ENCODE results near the gene LRRN4. TPM values are rescaled to one million over a fixed set of nuclear protein-coding genes. Genes with fewer than 3 reads are reported as not detected.
A peak's percentile ranks its signal among the peaks of the same experiment; 100 is the strongest.
"Not testable (repeated sequence)": the region's sequence is repeated elsewhere in the genome, so short reads cannot be mapped to it uniquely, and the experiment has no call there.

The LRRN4 gene
- total and polyA plus RNA-seq, 2 donors, result 0.02 to 0.05 TPM

DNA sequence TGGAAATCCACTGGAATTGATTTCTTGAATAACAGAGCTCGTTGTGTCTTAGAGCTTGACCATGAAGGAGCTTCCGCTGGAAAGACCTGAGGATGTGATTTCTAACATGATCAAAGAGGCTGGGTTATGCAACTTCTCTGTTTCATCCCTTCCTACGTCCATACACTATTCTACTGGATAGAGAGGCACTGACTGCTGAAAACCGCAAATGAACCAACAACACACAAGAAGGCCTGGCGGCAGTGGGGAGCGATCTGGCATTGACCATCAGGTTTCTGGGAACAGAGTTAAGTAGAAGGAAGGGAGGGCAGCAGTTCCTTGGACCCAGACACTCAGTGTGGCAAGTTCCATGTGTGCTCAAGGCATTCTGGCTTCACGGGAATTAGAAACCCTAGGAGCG lies 13.3 kb downstream of the LRRN4 start:
- WGBS, result 97% methylated on average over 8 of the region's 8 CpGs
- DNase-seq (ENCODE audit: low read depth in 6 of 9, low spot score in 9 of 9), result no peak
- no peaks in the 10 kb centered on the region for H3K9me3 ChIP-seq (ENCODE audit: control insufficient read depth in 2 of 2, insufficient read depth in 1 of 2, low read length in 1 of 2)
- H3K27ac ChIP-seq (ENCODE audit: low read depth in 1 of 2, low read length in 1 of 2), result no peak overlapping the region
- no peak overlapping the region for H3K4me3 ChIP-seq (ENCODE audit: low read length in 2 of 2)
- peaks cover 31 to 32% of the 10 kb centered on the region in 2 donors for H3K36me3 ChIP-seq (ENCODE audit: control insufficient read depth in 2 of 2, insufficient read depth in 2 of 2, low read length in 1 of 2)
- H3K4me1 ChIP-seq (ENCODE audit: control insufficient read depth in 2 of 2, insufficient read depth in 2 of 2, low read length in 2 of 2), result no peaks in the 10 kb centered on the region
- H3K27me3 ChIP-seq (ENCODE audit: control insufficient read depth in 2 of 2, insufficient read depth in 1 of 2, low read length in 1 of 2), result no peaks in the 10 kb centered on the region

DNA sequence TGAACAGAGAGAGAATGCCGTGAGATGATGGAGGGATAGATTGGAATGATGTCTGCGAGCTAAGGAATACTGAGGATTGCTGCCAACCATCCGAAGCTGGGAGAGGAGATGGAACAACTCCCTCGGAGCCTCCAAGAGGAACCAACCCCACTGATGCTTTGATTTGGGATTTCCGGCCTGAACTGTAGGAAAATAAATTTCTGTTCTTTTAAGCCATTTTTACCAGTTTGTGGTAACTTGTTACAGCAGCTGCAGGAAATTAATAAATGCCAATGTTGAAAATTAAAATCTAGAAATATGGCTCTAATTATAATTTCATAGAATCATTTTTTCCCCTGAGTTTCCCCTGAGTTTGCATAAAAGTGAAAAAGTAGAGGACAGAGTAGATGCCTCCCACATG lies 14.1 kb downstream of the LRRN4 start:
- H3K36me3 ChIP-seq (ENCODE audit: control insufficient read depth in 2 of 2, insufficient read depth in 2 of 2, low read length in 1 of 2), result peaks cover 33 to 36% of the 10 kb centered on the region in 2 donors
- no peak overlapping the region for H3K27ac ChIP-seq (ENCODE audit: low read depth in 1 of 2, low read length in 1 of 2)
- no peak overlapping the region for H3K4me3 ChIP-seq (ENCODE audit: low read length in 2 of 2)
- no peak for DNase-seq (ENCODE audit: low read depth in 6 of 9, low spot score in 9 of 9)
- no peaks in the 10 kb centered on the region for H3K4me1 ChIP-seq (ENCODE audit: control insufficient read depth in 2 of 2, insufficient read depth in 2 of 2, low read length in 2 of 2)
- no peaks in the 10 kb centered on the region for H3K27me3 ChIP-seq (ENCODE audit: control insufficient read depth in 2 of 2, insufficient read depth in 1 of 2, low read length in 1 of 2)
- H3K9me3 ChIP-seq (ENCODE audit: control insufficient read depth in 2 of 2, insufficient read depth in 1 of 2, low read length in 1 of 2), result no peaks in the 10 kb centered on the region
- WGBS, result 99% methylated on average over 5 of the region's 5 CpGs

DNA sequence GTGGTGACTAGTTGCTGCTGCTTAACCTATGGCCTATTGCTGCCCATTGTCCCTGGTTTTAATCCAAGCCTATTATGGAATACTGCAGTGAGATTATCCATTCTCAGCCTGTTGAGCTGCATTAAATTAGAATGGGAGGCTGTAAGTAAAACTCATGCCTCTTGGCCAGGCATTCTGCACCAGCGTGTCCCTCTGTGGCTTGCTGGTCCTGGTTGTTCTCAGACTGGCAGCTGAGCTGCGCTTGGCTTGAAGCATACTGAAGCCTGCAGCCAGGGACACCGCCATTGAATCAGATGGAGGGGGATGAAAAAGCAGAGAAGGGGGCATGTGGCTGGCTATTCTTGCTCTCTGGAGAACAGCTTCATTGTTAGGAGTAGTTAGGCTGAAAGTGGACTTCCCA lies 15.6 kb downstream of the LRRN4 start:
- Histone ChIP-seq H3K27ac (ENCODE audit: low read depth in 1 of 2, low read length in 1 of 2) (no peak overlapping the region), H3K4me3 (ENCODE audit: low read length in 2 of 2) (no peak overlapping the region), H3K36me3 (ENCODE audit: control insufficient read depth in 2 of 2, insufficient read depth in 2 of 2, low read length in 1 of 2) (peaks cover 41 to 49% of the 10 kb centered on the region in 2 donors), H3K27me3 (ENCODE audit: control insufficient read depth in 2 of 2, insufficient read depth in 1 of 2, low read length in 1 of 2) (no peaks in the 10 kb centered on the region), H3K9me3 (ENCODE audit: control insufficient read depth in 2 of 2, insufficient read depth in 1 of 2, low read length in 1 of 2) (no peaks in the 10 kb centered on the region), H3K4me1 (ENCODE audit: control insufficient read depth in 2 of 2, insufficient read depth in 2 of 2, low read length in 2 of 2) (no peaks in the 10 kb centered on the region)
- no peak for DNase-seq (ENCODE audit: low read depth in 6 of 9, low spot score in 9 of 9)
- WGBS, result 99% methylated on average over 3 of the region's 3 CpGs

DNA sequence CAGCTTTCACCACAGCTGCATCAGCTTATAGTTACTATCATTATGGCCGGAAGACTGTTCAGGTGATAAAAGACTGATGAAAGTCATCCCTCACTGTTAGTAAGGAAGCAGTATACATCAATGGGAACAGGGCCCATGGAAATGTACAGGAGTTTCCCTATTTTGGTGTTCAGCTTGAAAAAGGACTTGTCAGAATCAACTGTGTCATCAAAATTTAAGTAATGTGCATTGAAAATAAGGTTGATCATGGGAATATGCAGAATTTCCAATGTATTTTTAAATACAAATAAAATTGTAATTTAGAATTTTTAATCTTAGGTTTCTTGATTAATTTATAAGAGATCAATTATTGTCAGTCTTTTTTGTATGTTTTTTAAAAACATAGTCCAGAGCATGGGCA lies 16.8 kb downstream of the LRRN4 start:
- H3K4me1 ChIP-seq (ENCODE audit: control insufficient read depth in 2 of 2, insufficient read depth in 2 of 2, low read length in 2 of 2), result no peaks in the 10 kb centered on the region
- H3K27ac ChIP-seq (ENCODE audit: low read depth in 1 of 2, low read length in 1 of 2), result no peak overlapping the region
- no peaks in the 10 kb centered on the region for H3K9me3 ChIP-seq (ENCODE audit: control insufficient read depth in 2 of 2, insufficient read depth in 1 of 2, low read length in 1 of 2)
- WGBS, result 99% methylated on average over 1 of the region's 1 CpG
- H3K4me3 ChIP-seq (ENCODE audit: low read length in 2 of 2), result no peak overlapping the region
- no peaks in the 10 kb centered on the region for H3K27me3 ChIP-seq (ENCODE audit: control insufficient read depth in 2 of 2, insufficient read depth in 1 of 2, low read length in 1 of 2)
- H3K36me3 ChIP-seq (ENCODE audit: control insufficient read depth in 2 of 2, insufficient read depth in 2 of 2, low read length in 1 of 2), result peaks cover 39 to 54% of the 10 kb centered on the region in 2 donors
- DNase-seq (ENCODE audit: low read depth in 6 of 9, low spot score in 9 of 9), result no peak

DNA sequence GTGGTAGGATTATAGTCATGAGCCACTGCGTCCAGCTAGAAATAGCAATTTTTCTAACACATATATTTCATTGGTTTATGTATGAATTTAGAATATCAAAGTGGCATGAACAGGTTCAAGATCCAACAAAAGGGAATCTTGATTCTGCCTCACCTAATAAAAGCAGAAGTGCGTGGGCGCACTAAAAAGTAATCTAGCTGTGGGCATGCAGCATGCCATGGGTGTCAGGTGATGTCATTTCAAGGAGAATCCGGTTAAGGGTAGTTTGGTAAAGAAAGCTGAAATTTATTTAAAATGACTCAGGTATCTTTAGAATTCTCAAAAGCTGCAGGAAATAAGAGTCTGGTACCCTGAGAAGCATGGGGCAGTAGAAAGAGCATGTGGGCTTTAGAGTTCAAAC lies 17.6 kb downstream of the LRRN4 start:
- Histone ChIP-seq H3K4me1 (ENCODE audit: control insufficient read depth in 2 of 2, insufficient read depth in 2 of 2, low read length in 2 of 2) (no peaks in the 10 kb centered on the region), H3K9me3 (ENCODE audit: control insufficient read depth in 2 of 2, insufficient read depth in 1 of 2, low read length in 1 of 2) (no peaks in the 10 kb centered on the region), H3K4me3 (ENCODE audit: low read length in 2 of 2) (no peak overlapping the region), H3K27ac (ENCODE audit: low read depth in 1 of 2, low read length in 1 of 2) (no peak overlapping the region), H3K27me3 (ENCODE audit: control insufficient read depth in 2 of 2, insufficient read depth in 1 of 2, low read length in 1 of 2) (no peaks in the 10 kb centered on the region), H3K36me3 (ENCODE audit: control insufficient read depth in 2 of 2, insufficient read depth in 2 of 2, low read length in 1 of 2) (peaks cover 32 to 54% of the 10 kb centered on the region in 2 donors)
- WGBS, result 97% methylated on average over 4 of the region's 4 CpGs
- DNase-seq (ENCODE audit: low read depth in 6 of 9, low spot score in 9 of 9), result no peak

DNA sequence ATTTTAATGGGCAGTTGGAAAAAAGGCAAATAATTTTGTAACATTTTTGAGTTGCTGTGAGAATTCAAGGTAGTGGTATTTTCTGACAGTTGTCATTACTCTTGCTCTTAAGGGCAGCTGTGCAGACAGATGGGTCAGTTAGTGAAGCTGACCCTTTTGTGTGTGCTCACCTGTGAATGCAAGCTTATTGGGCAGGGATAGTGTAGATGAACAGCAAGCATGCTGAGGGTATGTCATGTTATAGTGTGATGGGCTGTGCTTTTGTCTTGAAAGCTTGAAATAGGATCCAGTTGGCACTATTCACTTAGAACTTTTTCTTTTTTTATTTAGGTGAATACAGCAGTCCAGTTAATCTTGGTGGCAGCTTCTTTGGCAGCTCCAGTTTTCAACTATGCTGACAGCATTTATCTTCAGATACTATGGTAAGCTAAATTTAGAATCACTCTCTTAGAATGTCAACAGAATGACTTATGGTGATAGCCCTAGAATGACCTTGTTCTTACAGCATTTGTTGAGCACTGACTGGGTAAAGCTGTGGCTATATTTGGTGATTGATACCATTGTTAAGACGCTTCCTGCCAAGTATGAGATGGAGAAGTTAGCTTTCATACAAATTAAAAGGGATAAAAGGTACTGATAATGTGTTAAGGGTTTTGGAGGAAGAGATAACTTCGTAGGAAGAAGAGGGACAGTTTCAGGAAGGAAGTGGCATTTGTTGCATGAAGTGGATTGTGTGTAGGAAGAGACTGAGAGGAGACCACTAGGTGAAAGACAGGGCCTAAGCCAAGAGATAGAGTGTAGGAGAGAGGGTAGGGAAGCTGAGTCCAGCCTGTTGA lies 19.5 kb downstream of the LRRN4 start:
- no peak for DNase-seq (ENCODE audit: low read depth in 6 of 9, low spot score in 9 of 9)
- 62% methylated on average over 2 of the region's 2 CpGs for WGBS
- H3K27ac ChIP-seq (ENCODE audit: low read depth in 1 of 2, low read length in 1 of 2), result no peak overlapping the region
- no peaks in the 10 kb centered on the region for H3K9me3 ChIP-seq (ENCODE audit: control insufficient read depth in 2 of 2, insufficient read depth in 1 of 2, low read length in 1 of 2)
- H3K4me3 ChIP-seq (ENCODE audit: low read length in 2 of 2), result no peak overlapping the region
- H3K4me1 ChIP-seq (ENCODE audit: control insufficient read depth in 2 of 2, insufficient read depth in 2 of 2, low read length in 2 of 2), result peaks cover 2 to 8% of the 10 kb centered on the region in 2 donors
- peaks cover 25 to 46% of the 10 kb centered on the region in 2 donors for H3K36me3 ChIP-seq (ENCODE audit: control insufficient read depth in 2 of 2, insufficient read depth in 2 of 2, low read length in 1 of 2)
- H3K27me3 ChIP-seq (ENCODE audit: control insufficient read depth in 2 of 2, insufficient read depth in 1 of 2, low read length in 1 of 2), result no peaks in the 10 kb centered on the region

DNA sequence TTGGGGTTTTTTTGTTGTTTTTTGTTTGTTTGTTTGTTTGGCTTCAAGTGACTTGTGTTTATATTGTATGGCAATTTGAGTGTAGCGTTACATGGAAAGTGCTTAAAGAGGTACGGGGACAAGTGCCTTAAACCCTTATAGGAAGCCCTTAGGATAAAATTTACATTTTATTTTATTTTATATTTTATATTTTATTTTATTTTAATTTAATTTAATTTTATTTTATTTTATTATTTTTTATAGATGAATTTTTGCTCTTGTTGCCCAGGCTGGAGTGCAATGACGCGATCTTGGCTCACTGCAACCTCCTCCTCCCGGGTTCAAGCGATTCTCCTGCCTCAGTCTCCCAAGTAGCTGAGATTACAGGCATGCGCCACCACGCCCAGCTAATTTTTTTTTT lies 21.0 kb downstream of the LRRN4 start:
- H3K27me3 ChIP-seq (ENCODE audit: control insufficient read depth in 2 of 2, insufficient read depth in 1 of 2, low read length in 1 of 2); DNase-seq (ENCODE audit: low read depth in 6 of 9, low spot score in 9 of 9): not testable (repeated sequence)
- 98% methylated on average over 8 of the region's 8 CpGs for WGBS

DNA sequence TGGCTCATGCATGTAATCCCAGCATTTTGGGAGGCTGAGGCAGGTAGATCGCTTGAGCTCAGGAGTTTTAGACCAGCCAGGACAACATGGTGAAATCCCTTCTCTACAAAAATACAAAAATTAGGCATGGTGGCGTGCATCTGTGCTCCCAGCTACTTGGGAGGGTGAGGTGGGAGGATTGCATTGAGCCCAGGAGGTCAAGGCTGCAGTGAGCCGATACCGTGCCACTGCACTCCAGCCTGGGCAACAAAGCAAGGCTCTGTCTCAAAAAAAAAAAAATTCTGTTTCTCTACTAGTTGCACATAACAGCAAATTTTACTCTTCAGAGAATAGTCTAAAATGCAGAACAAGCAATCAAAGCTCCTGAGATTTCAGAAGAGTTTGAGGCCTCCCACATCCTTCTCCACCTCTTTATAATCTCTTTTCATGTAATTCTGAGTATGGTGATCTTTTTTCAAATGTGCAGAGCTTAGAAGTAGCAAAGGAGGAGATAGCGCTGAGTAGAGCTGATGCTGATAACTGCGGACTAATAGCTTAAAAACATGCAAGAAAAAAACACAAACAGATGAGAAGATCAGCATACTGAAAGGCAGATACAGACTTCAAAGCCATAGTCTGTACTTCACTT lies 23.3 kb downstream of the LRRN4 start:
- H3K4me3 ChIP-seq (ENCODE audit: low read length in 2 of 2), result no peak overlapping the region
- no peak overlapping the region for H3K27ac ChIP-seq (ENCODE audit: low read depth in 1 of 2, low read length in 1 of 2)
- 70% methylated on average over 6 of the region's 6 CpGs for WGBS
- DNase-seq (ENCODE audit: low read depth in 6 of 9, low spot score in 9 of 9), result peak in 7 of 9 donors; percentile 22 to 78 (median 45)
- H3K9me3 ChIP-seq (ENCODE audit: control insufficient read depth in 2 of 2, insufficient read depth in 1 of 2, low read length in 1 of 2), result no peaks in the 10 kb centered on the region
- peaks cover 2 to 8% of the 10 kb centered on the region in 2 donors for H3K4me1 ChIP-seq (ENCODE audit: control insufficient read depth in 2 of 2, insufficient read depth in 2 of 2, low read length in 2 of 2)
- H3K27me3 ChIP-seq (ENCODE audit: control insufficient read depth in 2 of 2, insufficient read depth in 1 of 2, low read length in 1 of 2), result no peaks in the 10 kb centered on the region
- H3K36me3 ChIP-seq (ENCODE audit: control insufficient read depth in 2 of 2, insufficient read depth in 2 of 2, low read length in 1 of 2), result peaks cover 14 to 30% of the 10 kb centered on the region in 2 donors

More for the DNA sequence above, 21.0 kb downstream of the LRRN4 start:
- not testable (repeated sequence) for H3K9me3 ChIP-seq (ENCODE audit: control insufficient read depth in 2 of 2, insufficient read depth in 1 of 2, low read length in 1 of 2); H3K27ac ChIP-seq (ENCODE audit: low read depth in 1 of 2, low read length in 1 of 2); H3K4me3 ChIP-seq (ENCODE audit: low read length in 2 of 2); H3K4me1 ChIP-seq (ENCODE audit: control insufficient read depth in 2 of 2, insufficient read depth in 2 of 2, low read length in 2 of 2)
- peaks cover 18 to 39% of the 10 kb centered on the region in 2 donors for H3K36me3 ChIP-seq (ENCODE audit: control insufficient read depth in 2 of 2, insufficient read depth in 2 of 2, low read length in 1 of 2)

DNA sequence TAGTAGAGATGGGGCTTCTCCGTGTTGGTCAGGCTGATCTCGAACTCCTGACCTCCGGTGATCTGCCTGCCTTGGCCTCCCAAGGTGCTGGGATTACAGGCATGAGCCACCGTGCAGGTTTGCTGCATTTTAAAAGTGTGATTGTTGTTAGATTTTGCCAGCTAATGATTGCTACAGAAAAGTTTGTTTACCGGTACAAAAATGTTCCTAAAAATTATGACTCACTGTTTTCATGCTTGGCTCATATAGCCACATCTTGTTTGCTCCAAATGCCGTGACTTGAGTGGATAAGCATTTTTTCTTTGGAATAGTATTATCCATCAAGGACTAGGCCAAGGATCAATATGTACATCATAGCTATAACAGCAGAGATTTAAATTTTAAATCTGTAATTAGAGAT lies 24.3 kb downstream of the LRRN4 start:
- Histone ChIP-seq H3K36me3 (ENCODE audit: control insufficient read depth in 2 of 2, insufficient read depth in 2 of 2, low read length in 1 of 2) (peaks cover 15 to 29% of the 10 kb centered on the region in 2 donors), H3K27me3 (ENCODE audit: control insufficient read depth in 2 of 2, insufficient read depth in 1 of 2, low read length in 1 of 2) (no peaks in the 10 kb centered on the region), H3K9me3 (ENCODE audit: control insufficient read depth in 2 of 2, insufficient read depth in 1 of 2, low read length in 1 of 2) (peaks cover 0 to 4% of the 10 kb centered on the region in 2 donors), H3K4me3 (ENCODE audit: low read length in 2 of 2) (no peak overlapping the region), H3K4me1 (ENCODE audit: control insufficient read depth in 2 of 2, insufficient read depth in 2 of 2, low read length in 2 of 2) (peaks cover 2 to 8% of the 10 kb centered on the region in 2 donors), H3K27ac (ENCODE audit: low read depth in 1 of 2, low read length in 1 of 2) (no peak overlapping the region)
- DNase-seq (ENCODE audit: low read depth in 6 of 9, low spot score in 9 of 9), result no peak
- 98% methylated on average over 6 of the region's 6 CpGs for WGBS

All from thymus (tissue), 11 donors.